Measurements from ENCODE around the gene TMED1. TPM values are rescaled to one million over a fixed set of nuclear protein-coding genes. Genes with fewer than 3 reads are reported as not detected.

The TMED1 gene
- 21.3 and 31.4 TPM in 2 replicates for total RNA-seq (2021)
- Bru-seq, nascent RNA = percentile 56 among the genes with signal in this experiment
- BruChase-seq, experiment 1, labeled RNA remaining after a 2-hour chase = percentile 60 among the genes with signal in this experiment
- BruChase-seq, experiment 2, labeled RNA remaining after a 6-hour chase = percentile 87 among the genes with signal in this experiment
- long read RNA-seq, transcript TMED1-201 (4 exons, 1,340 nt) = major isoform, 62 of 66 reads
- long read RNA-seq, partial matches to known transcripts = 1 of 66 reads
- long read RNA-seq, other reads (novel, unspliced or antisense) = 2 of 66 reads

- peak within 1 kb of the TSS; percentile 91 for H2AFZ ChIP-seq
- intact Hi-C loops (cut with micrococcal nuclease; ENCODE audit: unreplicated experiment) = loop anchor here (1.0 to 2.0 kb wide), 4 partner anchors 27 to 119 kb away; partner anchors contain the start of gene CARM1
Observed at GRCh38 chr19:10835754-10836478, at the start of gene TMED1. TMED1 (minus strand) TSS chr19:10836212; CDS start chr19:10836191, 21 bp downstream.

GRCh38 chr19:10885201-10886169 is 49.5 kb upstream of the TMED1 start:
- no peaks in the 10 kb centered on the region for H3K36me3 ChIP-seq (ENCODE audit: low read depth)
- peaks cover 64% of the 10 kb centered on the region for H3K79me2 ChIP-seq (ENCODE audit: low read depth)
- H2AFZ ChIP-seq = no peak overlapping the region
- no peak overlapping the region for H3K27ac ChIP-seq
- 0 out of 2 replicates have a peak, but pooled peaks cover 6% of the 10 kb centered on the region for H3K4me1 ChIP-seq (replicated peaks; ENCODE audit: insufficient read depth)
- TF ChIP-seq EZH2 (IDR thresholded peaks at IDR 0.05; ENCODE audit: low read depth) (no peak), CTCF (conservative IDR thresholded peaks at IDR 0.05) (no peak)
- ChIA-PET POLR2A (ENCODE audit: unreplicated experiment) (no interaction called here), CTCF (interaction anchor here (1.1 kb wide), 1 partner anchor 56 kb away, joined by 12 read pairs; no protein-coding TSS in a partner anchor)
- BruUV-seq (replicated peaks) = no TSS peak
- H3K9me3 ChIP-seq (ENCODE audit: insufficient read depth, low read depth) = no peaks in the 10 kb centered on the region
- H3K4me3 ChIP-seq = no peak overlapping the region
- peaks cover 21% of the 10 kb centered on the region for H3F3A ChIP-seq (ENCODE audit: insufficient read depth, low read depth)
- intact Hi-C loops (cut with micrococcal nuclease; ENCODE audit: unreplicated experiment) = no loop called here
- H3K4me2 ChIP-seq = no peak overlapping the region
- H3K9me2 ChIP-seq (ENCODE audit: insufficient read depth) = no peaks in the 10 kb centered on the region
- no peak for DNase-seq
- H4K20me1 ChIP-seq (ENCODE audit: insufficient read depth) = no peaks in the 10 kb centered on the region; the same call in 1 of the 2 replicates
- H3K27me3 ChIP-seq (ENCODE audit: insufficient read depth, low read depth) = no peaks in the 10 kb centered on the region

More at GRCh38 chr19:10835754-10836478, at the start of gene TMED1:
- H3K9me2 ChIP-seq (ENCODE audit: insufficient read depth) = no peaks in the 10 kb centered on the region
- H3K4me1 ChIP-seq (replicated peaks; ENCODE audit: insufficient read depth) = peaks cover 13% of the 10 kb centered on the region
- no peaks in the 10 kb centered on the region for H3K27me3 ChIP-seq (ENCODE audit: insufficient read depth, low read depth)
- TF ChIP-seq EZH2 (IDR thresholded peaks at IDR 0.05; ENCODE audit: low read depth) (no peak), CTCF (conservative IDR thresholded peaks at IDR 0.05) (peak; percentile 56)
- H3K27ac ChIP-seq = peak within 1 kb of the TSS; percentile 89
- no peaks in the 10 kb centered on the region for H3K9me3 ChIP-seq (ENCODE audit: insufficient read depth, low read depth)
- peaks cover 8% of the 10 kb centered on the region for H3K36me3 ChIP-seq (ENCODE audit: low read depth)
- POLR2A ChIA-PET (ENCODE audit: unreplicated experiment) = interaction anchor here (0.5 to 1.0 kb wide), 8 partner anchors 9 to 599 kb away, joined by 3 to 24 read pairs (median 4); partner anchors contain the start of genes DNM2, ODAD3 and PRKCSH
- peaks cover 32% of the 10 kb centered on the region for H3F3A ChIP-seq (ENCODE audit: insufficient read depth, low read depth)
- no peaks in the 10 kb centered on the region for H4K20me1 ChIP-seq (ENCODE audit: insufficient read depth)
- H3K79me2 ChIP-seq (ENCODE audit: low read depth) = peaks cover 10% of the 10 kb centered on the region; the same call in 1 of the 2 replicates
- BruUV-seq (replicated peaks) = no TSS peak
- peak within 1 kb of the TSS; percentile 62 for H3K4me3 ChIP-seq
- H3K4me2 ChIP-seq = peak within 1 kb of the TSS; percentile 71
- DNase-seq = peak; percentile 94 to 98
- CTCF ChIA-PET = interaction anchor here (0.5 to 2.5 kb wide), 9 partner anchors 22 to 1250 kb away, joined by 3 to 13 read pairs (median 5); partner anchors contain the start of gene DNM2
